ENCODE measurements around the gene ENDOU.
A peak's percentile ranks its signal among the peaks of the same experiment; 100 is the strongest.

Gene ENDOU

GRCh38 chr12:47763481-47764346 lies 38.4 kb upstream of the ENDOU start:
- peaks cover 19% of the 10 kb centered on the region for H3K4me1 ChIP-seq (ENCODE audit: insufficient read depth, low read length)
- no peaks in the 10 kb centered on the region for H3K36me3 ChIP-seq (ENCODE audit: insufficient read depth, low read length)
- H3K9ac ChIP-seq (ENCODE audit: low read depth, low read length), result no peak overlapping the region
- H3K9me3 ChIP-seq (ENCODE audit: control insufficient read depth, insufficient read depth, low read length), result no peaks in the 10 kb centered on the region

- H3K9me3 ChIP-seq (ENCODE audit: control insufficient read depth, insufficient read depth, low read length), result no peaks in the 10 kb centered on the region
- H3K4me1 ChIP-seq (ENCODE audit: insufficient read depth, low read length), result peaks cover 13% of the 10 kb centered on the region
- H3K36me3 ChIP-seq (ENCODE audit: insufficient read depth, low read length), result no peaks in the 10 kb centered on the region
- no peak overlapping the region for H3K9ac ChIP-seq (ENCODE audit: low read depth, low read length)
Observed at GRCh38 chr12:47762850-47763465, 37.7 kb upstream of the ENDOU start.

- H3K9me3 ChIP-seq (ENCODE audit: control insufficient read depth, insufficient read depth, low read length), result no peaks in the 10 kb centered on the region
- peaks cover 20% of the 10 kb centered on the region for H3K4me1 ChIP-seq (ENCODE audit: insufficient read depth, low read length)
- peak within 1 kb of the TSS; percentile 74 for H3K9ac ChIP-seq (ENCODE audit: low read depth, low read length)
- H3K36me3 ChIP-seq (ENCODE audit: insufficient read depth, low read length), result no peaks in the 10 kb centered on the region
Observed at GRCh38 chr12:47758834-47759690, 33.8 kb upstream of the ENDOU start, which contains the start of gene RAPGEF3. TSS of gene RAPGEF3 (minus strand) at chr12:47758880. CDS start at chr12:47758556, 324 bp downstream.

GRCh38 chr12:47758584-47758833 lies 33.2 kb upstream of the ENDOU start:
- H3K9me3 ChIP-seq (ENCODE audit: control insufficient read depth, insufficient read depth, low read length), result no peaks in the 10 kb centered on the region
- H3K9ac ChIP-seq (ENCODE audit: low read depth, low read length), result peak overlapping the region; percentile 74; the same call in 1 of the 2 replicates
- no peaks in the 10 kb centered on the region for H3K36me3 ChIP-seq (ENCODE audit: insufficient read depth, low read length)
- H3K4me1 ChIP-seq (ENCODE audit: insufficient read depth, low read length), result peaks cover 22% of the 10 kb centered on the region

- Histone ChIP-seq H3K4me1 (ENCODE audit: insufficient read depth, low read length) (peaks cover 27% of the 10 kb centered on the region), H3K36me3 (ENCODE audit: insufficient read depth, low read length) (no peaks in the 10 kb centered on the region), H3K9me3 (ENCODE audit: control insufficient read depth, insufficient read depth, low read length) (no peaks in the 10 kb centered on the region), H3K9ac (ENCODE audit: low read depth, low read length) (peak overlapping the region; percentile 74)
Observed at GRCh38 chr12:47757840-47758583, 32.7 kb upstream of the ENDOU start.

GRCh38 chr12:47757364-47757839 lies 32.1 kb upstream of the ENDOU start:
- Histone ChIP-seq H3K9ac (ENCODE audit: low read depth, low read length) (peak overlapping the region; percentile 74; the same call in 1 of the 2 replicates), H3K36me3 (ENCODE audit: insufficient read depth, low read length) (no peaks in the 10 kb centered on the region), H3K4me1 (ENCODE audit: insufficient read depth, low read length) (peaks cover 33% of the 10 kb centered on the region), H3K9me3 (ENCODE audit: control insufficient read depth, insufficient read depth, low read length) (no peaks in the 10 kb centered on the region)

- no peak overlapping the region for H3K9ac ChIP-seq (ENCODE audit: low read depth, low read length)
- no peaks in the 10 kb centered on the region for H3K36me3 ChIP-seq (ENCODE audit: insufficient read depth, low read length)
- H3K4me1 ChIP-seq (ENCODE audit: insufficient read depth, low read length), result peaks cover 35% of the 10 kb centered on the region
Observed at GRCh38 chr12:47755655-47756562, 30.6 kb upstream of the ENDOU start.

GRCh38 chr12:47754881-47755280 lies 29.6 kb upstream of the ENDOU start:
- Histone ChIP-seq H3K36me3 (ENCODE audit: insufficient read depth, low read length) (no peaks in the 10 kb centered on the region), H3K9me3 (ENCODE audit: control insufficient read depth, insufficient read depth, low read length) (no peaks in the 10 kb centered on the region), H3K9ac (ENCODE audit: low read depth, low read length) (no peak overlapping the region), H3K4me1 (ENCODE audit: insufficient read depth, low read length) (peaks cover 35% of the 10 kb centered on the region)

More at GRCh38 chr12:47755655-47756562, 30.6 kb upstream of the ENDOU start:
- no peaks in the 10 kb centered on the region for H3K9me3 ChIP-seq (ENCODE audit: control insufficient read depth, insufficient read depth, low read length)

- peak overlapping the region; percentile 5; the same call in 1 of the 2 replicates for H3K9ac ChIP-seq (ENCODE audit: low read depth, low read length)
- 0 out of 2 replicates have a peak, but pooled peaks cover 3% of the 10 kb centered on the region for H3K36me3 ChIP-seq (ENCODE audit: insufficient read depth, low read length)
- no peaks in the 10 kb centered on the region for H3K9me3 ChIP-seq (ENCODE audit: control insufficient read depth, insufficient read depth, low read length)
- H3K4me1 ChIP-seq (ENCODE audit: insufficient read depth, low read length), result peaks cover 31% of the 10 kb centered on the region
Observed at GRCh38 chr12:47754126-47754525, 28.8 kb upstream of the ENDOU start.

- Histone ChIP-seq H3K9me3 (ENCODE audit: control insufficient read depth, insufficient read depth, low read length) (no peaks in the 10 kb centered on the region), H3K36me3 (ENCODE audit: insufficient read depth, low read length) (0 out of 2 replicates have a peak, but pooled peaks cover 3% of the 10 kb centered on the region), H3K9ac (ENCODE audit: low read depth, low read length) (peak overlapping the region; percentile 5; the same call in 1 of the 2 replicates), H3K4me1 (ENCODE audit: insufficient read depth, low read length) (peaks cover 31% of the 10 kb centered on the region)
Observed at GRCh38 chr12:47753021-47754001, 28.0 kb upstream of the ENDOU start.

GRCh38 chr12:47752552-47752951 lies 27.3 kb upstream of the ENDOU start:
- H3K4me1 ChIP-seq (ENCODE audit: insufficient read depth, low read length), result peaks cover 31% of the 10 kb centered on the region
- no peaks in the 10 kb centered on the region for H3K9me3 ChIP-seq (ENCODE audit: control insufficient read depth, insufficient read depth, low read length)
- H3K9ac ChIP-seq (ENCODE audit: low read depth, low read length), result no peak overlapping the region
- 0 out of 2 replicates have a peak, but pooled peaks cover 3% of the 10 kb centered on the region for H3K36me3 ChIP-seq (ENCODE audit: insufficient read depth, low read length)

GRCh38 chr12:47752121-47752520 lies 26.8 kb upstream of the ENDOU start:
- H3K4me1 ChIP-seq (ENCODE audit: insufficient read depth, low read length), result peaks cover 31% of the 10 kb centered on the region
- no peaks in the 10 kb centered on the region for H3K9me3 ChIP-seq (ENCODE audit: control insufficient read depth, insufficient read depth, low read length)
- H3K36me3 ChIP-seq (ENCODE audit: insufficient read depth, low read length), result 0 out of 2 replicates have a peak, but pooled peaks cover 3% of the 10 kb centered on the region
- no peak overlapping the region for H3K9ac ChIP-seq (ENCODE audit: low read depth, low read length)
